Spinal cord (tissue), 10 donors: ENCODE data around the gene CEP104. TPM values are rescaled to one million over a fixed set of nuclear protein-coding genes. Genes with fewer than 3 reads are reported as not detected.

Experiments used
- DNase-seq, 6 donors: peaks; one replicate each; pipeline versions ENCODE4 v3.0.0 to v3.0.0-alpha.2; 2013 to 2015; ENCODE audit warnings: low spot score in 6 of 6, low read depth in 4 of 6
- H3K27ac ChIP-seq: one replicate; pipeline ENCODE4 v1.5.1; 2013; ENCODE audit warnings: low read depth, low read length, control low read depth
- H3K27me3 ChIP-seq: one replicate; pipeline ENCODE4 v1.6.1; 2013; ENCODE audit warnings: low read length; ENCODE audit not compliant: control insufficient read depth, insufficient read depth
- H3K36me3 ChIP-seq: one replicate; pipeline ENCODE4 v1.6.1; 2013; ENCODE audit warnings: low read length; ENCODE audit not compliant: control insufficient read depth, insufficient read depth
- H3K4me1 ChIP-seq: one replicate; pipeline ENCODE4 v1.6.1; 2013; ENCODE audit warnings: low read length; ENCODE audit not compliant: control insufficient read depth, insufficient read depth
- H3K4me3 ChIP-seq: one replicate; pipeline ENCODE4 v1.5.1; 2013; ENCODE audit warnings: low read depth, low read length, control low read depth
- H3K9me3 ChIP-seq: one replicate; pipeline ENCODE4 v1.6.1; 2013; ENCODE audit warnings: low read length; ENCODE audit not compliant: control insufficient read depth, insufficient read depth
- WGBS: methylation state at CpG from one replicate; pipeline ENCODE4 v1.1.5; 2013; ENCODE audit warnings: missing lambda C conversion rate; ENCODE audit not compliant: insufficient coverage; 5-methylcytosine and 5-hydroxymethylcytosine counted together
- polyA plus RNA-seq, 2 donors: library from polyadenylated mRNA; unstranded; fragments of 120-200 nt; gene quantifications; one replicate each; pipeline ENCODE4 v1.2.1, GENCODE V29; 2013; ENCODE audit not compliant: insufficient read length in 2 of 2
- total RNA-seq, 2 donors: library from RNA; depleted of rRNA in 1 of 2; stranded (reverse); fragments of 120-200 nt in 1 of 2; fragments of >200 nt in 1 of 2; gene quantifications; one replicate each; pipeline versions ENCODE4 v1.2.3 to v1.2.4, GENCODE V29; 2013 to 2014
- donor health status: healthy.

CEP104 gene
- total and polyA plus RNA-seq, 4 donors = 23.9 to 43.8 (median 34.3) TPM

DNA sequence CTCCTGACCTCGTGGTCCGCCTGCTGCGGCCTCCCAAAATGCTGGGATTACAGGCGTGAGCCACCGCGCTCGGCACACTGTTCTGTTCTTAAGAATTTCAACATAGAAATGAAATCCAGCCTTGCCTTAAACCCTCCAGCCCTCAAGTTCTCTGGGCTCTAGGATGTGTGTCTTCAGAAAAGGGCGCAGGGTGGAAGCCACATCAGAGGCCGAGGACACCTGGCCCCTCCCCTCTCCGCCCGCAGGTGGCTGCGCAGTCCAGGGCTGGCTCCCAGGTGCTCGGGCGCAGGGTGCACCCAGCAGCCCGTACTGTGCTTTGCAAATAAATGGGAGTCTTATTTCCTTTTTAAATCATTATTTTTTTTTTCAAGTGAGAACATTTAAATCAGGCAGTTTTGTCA, 45.1 kb upstream of the CEP104 start:
- no peak overlapping the region for H3K4me3 ChIP-seq
- H3K36me3 ChIP-seq = no peaks in the 10 kb centered on the region
- WGBS = 88% methylated on average over 9 of the region's 15 CpGs
- no peaks in the 10 kb centered on the region for H3K9me3 ChIP-seq
- H3K27ac ChIP-seq = no peak overlapping the region
- no peaks in the 10 kb centered on the region for H3K27me3 ChIP-seq
- no peak for DNase-seq
- H3K4me1 ChIP-seq = peaks cover 26% of the 10 kb centered on the region

DNA sequence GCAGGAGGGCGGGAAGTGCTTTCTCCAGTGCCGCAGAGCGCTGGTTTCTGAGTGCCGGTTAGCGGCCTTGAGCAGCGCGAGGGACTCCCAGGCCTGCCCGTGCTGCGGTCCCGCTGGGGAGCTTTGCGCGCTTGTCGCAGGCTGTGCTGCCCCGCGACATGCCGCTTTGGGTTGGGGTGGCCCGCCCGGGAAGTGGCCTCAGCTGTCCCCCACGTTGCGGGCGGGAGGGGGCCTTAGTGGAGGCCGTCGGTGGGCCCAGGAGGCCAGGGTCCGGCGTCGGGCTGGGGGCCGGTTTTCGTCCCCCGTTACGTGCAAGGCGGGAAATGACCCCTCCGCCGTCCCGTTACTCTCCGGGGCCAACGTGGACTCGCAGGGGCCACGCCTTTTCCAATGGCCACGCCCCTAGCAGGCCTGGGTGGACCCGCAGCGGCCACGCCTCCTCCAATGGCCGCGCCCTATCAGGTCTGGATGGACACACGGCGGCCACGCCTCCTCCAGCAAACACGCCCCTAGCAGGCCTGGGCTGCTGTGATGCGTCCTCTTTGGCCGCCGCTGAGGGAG, 44.0 kb upstream of the CEP104 start:
- Histone ChIP-seq H3K9me3 (no peaks in the 10 kb centered on the region), H3K36me3 (no peaks in the 10 kb centered on the region), H3K4me3 (peak overlapping the region; percentile 81), H3K27ac (peak overlapping the region; percentile 96), H3K27me3 (no peaks in the 10 kb centered on the region), H3K4me1 (peaks cover 26% of the 10 kb centered on the region)
- peak; percentile 75 to 97 (median 88) for DNase-seq
- WGBS = under 1% methylated on average over 47 of the region's 51 CpGs

DNA sequence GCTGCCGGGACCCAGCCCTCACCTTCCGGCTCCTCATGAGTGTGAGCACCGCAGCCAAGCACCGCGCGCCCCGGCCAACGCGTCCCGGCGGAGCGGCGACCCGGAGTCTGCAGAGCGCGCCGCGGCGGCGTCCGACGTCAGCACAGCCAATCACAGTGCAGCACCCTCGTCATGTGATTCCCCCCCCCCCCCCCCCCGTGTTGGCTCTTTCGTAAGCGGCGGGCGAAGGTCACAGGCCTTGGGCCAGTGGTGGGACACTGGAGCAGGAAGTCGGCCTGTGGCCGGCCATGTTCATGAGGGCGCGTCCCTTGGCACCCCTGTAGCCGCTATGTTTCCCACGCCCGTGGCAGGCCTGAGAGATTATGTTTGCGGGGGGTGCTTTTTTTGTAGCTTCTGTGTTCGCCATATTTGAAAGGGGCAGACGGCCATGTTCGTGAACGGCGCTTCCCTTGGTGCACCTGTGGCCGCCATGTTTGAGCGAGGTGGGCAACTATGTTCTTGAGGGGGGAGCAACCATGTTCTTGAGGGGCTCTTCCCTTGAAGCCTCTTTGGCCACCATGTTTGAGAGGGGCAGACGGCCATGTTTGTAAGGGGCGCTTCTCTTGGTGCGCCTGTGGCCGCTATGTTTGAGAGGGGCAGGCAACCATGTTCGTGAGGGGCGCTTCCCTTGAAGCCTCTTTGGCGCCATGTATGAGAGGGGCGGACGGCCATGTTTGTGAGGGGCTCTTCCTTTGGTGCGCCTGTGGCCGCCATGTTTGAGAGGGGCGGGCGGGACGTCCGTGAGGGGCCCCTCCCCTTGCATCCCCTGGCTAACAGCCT, 43.3 kb upstream of the CEP104 start, which contains the start of gene C1orf174:
Gene C1orf174, minus strand, starts transcription at position 123 of the 819 bp plus-strand sequence. Its CDS starts 86 bp downstream, at position 37.
- peak within 1 kb of the TSS; percentile 81 for H3K4me3 ChIP-seq
- WGBS = under 1% methylated on average over 47 of the region's 58 CpGs

DNA sequence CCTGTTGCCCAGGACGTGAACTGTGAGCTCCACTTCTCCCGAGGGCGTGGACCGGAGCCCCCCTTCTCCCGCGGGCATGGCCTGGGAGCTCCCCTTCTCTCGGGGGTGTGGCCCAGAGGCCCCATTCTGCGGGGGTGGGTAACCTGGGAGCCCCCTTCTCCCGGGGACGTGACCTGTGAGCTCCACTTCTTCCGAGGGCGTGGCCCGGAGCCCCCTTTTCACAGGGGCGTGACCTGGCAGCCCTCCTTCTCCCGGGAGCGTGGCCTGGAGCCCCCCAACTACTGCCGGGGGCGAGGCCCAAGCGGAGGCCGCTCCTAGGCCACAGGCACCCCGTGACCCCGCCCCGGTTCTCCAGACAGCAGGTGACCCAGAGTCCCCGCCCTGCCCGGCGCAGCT, 42.7 kb upstream of the CEP104 start:
- peak overlapping the region; percentile 81 for H3K4me3 ChIP-seq
- H3K9me3 ChIP-seq = no peaks in the 10 kb centered on the region
- 0% methylated on average over 26 of the region's 26 CpGs for WGBS
- no peaks in the 10 kb centered on the region for H3K27me3 ChIP-seq
- H3K4me1 ChIP-seq = peaks cover 26% of the 10 kb centered on the region
- DNase-seq = no peak
- H3K27ac ChIP-seq = peak overlapping the region; percentile 96
- peaks cover 6% of the 10 kb centered on the region for H3K36me3 ChIP-seq

More for the DNA sequence above, 43.3 kb upstream of the CEP104 start, which contains the start of gene C1orf174:
- peaks cover 26% of the 10 kb centered on the region for H3K4me1 ChIP-seq
- H3K36me3 ChIP-seq = peaks cover under 1% of the 10 kb centered on the region
- H3K27me3 ChIP-seq = no peaks in the 10 kb centered on the region
- H3K9me3 ChIP-seq = no peaks in the 10 kb centered on the region
- H3K27ac ChIP-seq = peak within 1 kb of the TSS; percentile 96
- DNase-seq = peak; percentile 96 to 100 (median 99)

DNA sequence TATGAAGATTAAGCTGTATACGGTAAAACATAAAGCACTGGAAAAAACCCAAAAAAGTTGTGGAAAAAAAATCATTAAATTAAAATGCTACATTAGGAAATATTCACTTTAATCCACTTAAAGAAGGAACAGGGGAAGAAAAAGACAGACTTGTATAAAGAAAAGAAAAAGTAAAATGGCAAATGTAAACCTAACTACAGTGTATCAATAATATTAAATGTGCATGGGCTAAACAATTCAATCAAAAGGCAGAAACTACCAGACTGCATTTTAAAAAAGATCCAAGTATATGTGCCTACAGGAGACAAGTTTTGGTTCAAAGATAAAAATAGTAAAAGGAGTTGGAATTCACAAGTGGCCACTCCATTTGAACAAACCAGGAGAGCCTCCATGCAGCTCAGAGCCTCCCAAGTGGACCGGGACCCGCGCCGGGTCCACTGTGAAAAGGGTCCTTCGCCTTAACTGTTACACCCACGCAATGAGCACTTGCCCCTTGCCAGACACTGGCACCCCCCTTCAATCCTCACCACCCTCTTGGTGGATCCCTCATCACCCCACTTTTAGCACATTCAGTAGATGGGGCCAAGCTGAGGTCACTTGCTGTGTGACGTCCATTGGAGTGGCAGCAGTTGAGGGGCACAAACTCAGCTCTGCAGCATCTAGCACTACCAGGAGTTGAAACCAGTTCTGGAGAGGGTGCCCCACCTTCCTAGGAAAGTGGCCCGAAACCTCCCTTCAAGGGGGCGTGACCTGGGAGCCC, 42.2 kb upstream of the CEP104 start:
- Histone ChIP-seq H3K9me3 (no peaks in the 10 kb centered on the region), H3K27ac (peak overlapping the region; percentile 96), H3K4me3 (peak overlapping the region; percentile 81), H3K27me3 (no peaks in the 10 kb centered on the region), H3K4me1 (peaks cover 26% of the 10 kb centered on the region), H3K36me3 (peaks cover 11% of the 10 kb centered on the region)
- 20% methylated on average over 9 of the region's 10 CpGs for WGBS
- no peak for DNase-seq

DNA sequence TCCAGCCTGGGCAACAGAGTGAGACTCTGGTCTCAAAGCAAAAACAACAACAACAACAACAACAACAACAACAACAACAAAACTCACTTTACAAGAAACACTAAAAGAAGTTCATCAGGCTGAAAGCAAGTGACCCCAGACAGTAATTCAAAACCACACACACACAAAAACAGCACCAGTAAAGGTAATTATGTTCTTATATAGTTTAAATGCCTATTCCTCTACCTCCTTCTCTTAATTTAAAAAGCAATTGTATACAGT, 41.4 kb upstream of the CEP104 start:
- H3K4me1 ChIP-seq = peaks cover 22% of the 10 kb centered on the region
- DNase-seq = no peak
- H3K4me3 ChIP-seq = no peak overlapping the region

DNA sequence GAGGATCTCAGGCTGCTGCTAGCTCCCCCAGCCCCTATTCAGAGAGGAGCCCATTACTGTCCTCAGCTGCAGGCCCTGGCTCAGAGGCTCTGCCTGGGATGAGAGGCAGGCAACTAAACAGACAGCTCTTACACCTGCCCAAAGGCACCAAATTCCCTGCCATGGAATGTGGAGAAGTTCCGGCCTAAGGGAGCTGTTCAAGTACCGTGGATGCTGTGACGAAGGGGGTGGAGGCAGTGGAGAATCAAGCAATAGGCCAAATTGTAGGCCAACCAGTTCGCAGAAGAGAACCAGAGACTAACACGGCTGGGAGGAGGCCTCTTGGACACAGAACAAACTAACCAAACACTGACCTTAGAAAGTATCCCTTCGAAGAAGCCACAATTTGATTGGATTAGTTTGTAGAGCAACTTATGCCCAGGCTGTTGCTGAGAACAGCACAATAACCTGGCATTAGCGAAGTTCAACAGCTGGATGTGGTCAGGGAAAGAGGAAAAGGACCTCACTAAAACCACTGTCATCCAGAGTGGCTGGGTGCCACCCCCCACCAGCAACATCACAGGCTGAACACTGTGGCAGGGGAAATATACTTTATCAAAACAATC, 39.5 kb upstream of the CEP104 start:
- no peak overlapping the region for H3K4me3 ChIP-seq
- WGBS = no CpG with 5 or more reads among the region's 7 CpGs
- H3K4me1 ChIP-seq = peaks cover 14% of the 10 kb centered on the region
- DNase-seq = no peak
- H3K27me3 ChIP-seq = no peaks in the 10 kb centered on the region
- H3K36me3 ChIP-seq = peaks cover 19% of the 10 kb centered on the region
- H3K9me3 ChIP-seq = no peaks in the 10 kb centered on the region
- no peak overlapping the region for H3K27ac ChIP-seq

More for the DNA sequence above, 41.4 kb upstream of the CEP104 start:
- Histone ChIP-seq H3K27me3 (no peaks in the 10 kb centered on the region), H3K36me3 (peaks cover 13% of the 10 kb centered on the region), H3K27ac (no peak overlapping the region), H3K9me3 (no peaks in the 10 kb centered on the region)

DNA sequence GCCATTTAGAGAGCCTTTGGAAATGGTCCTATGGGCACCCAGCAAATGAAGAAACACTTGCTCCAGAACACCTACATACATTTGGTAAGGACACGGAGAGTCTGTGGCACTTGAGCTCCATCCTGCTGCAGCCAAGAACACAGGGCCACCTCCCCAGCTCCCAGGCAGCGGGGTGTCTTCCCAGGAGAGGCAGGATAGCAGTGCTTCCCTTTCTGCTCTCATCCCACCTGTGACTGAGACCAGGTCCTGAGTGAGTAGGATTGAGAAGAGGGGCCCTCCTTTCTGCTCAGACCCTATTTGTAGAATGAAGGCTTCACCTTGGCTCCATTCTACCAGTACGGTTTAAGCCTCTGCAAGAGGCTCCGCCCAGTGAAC, 38.9 kb upstream of the CEP104 start:
- H3K36me3 ChIP-seq = peaks cover 21% of the 10 kb centered on the region
- no peak overlapping the region for H3K27ac ChIP-seq
- H3K4me3 ChIP-seq = no peak overlapping the region
- WGBS = 100% methylated on average over 2 of the region's 4 CpGs
- peaks cover 8% of the 10 kb centered on the region for H3K4me1 ChIP-seq
- H3K27me3 ChIP-seq = no peaks in the 10 kb centered on the region
- no peak for DNase-seq
- H3K9me3 ChIP-seq = no peaks in the 10 kb centered on the region

DNA sequence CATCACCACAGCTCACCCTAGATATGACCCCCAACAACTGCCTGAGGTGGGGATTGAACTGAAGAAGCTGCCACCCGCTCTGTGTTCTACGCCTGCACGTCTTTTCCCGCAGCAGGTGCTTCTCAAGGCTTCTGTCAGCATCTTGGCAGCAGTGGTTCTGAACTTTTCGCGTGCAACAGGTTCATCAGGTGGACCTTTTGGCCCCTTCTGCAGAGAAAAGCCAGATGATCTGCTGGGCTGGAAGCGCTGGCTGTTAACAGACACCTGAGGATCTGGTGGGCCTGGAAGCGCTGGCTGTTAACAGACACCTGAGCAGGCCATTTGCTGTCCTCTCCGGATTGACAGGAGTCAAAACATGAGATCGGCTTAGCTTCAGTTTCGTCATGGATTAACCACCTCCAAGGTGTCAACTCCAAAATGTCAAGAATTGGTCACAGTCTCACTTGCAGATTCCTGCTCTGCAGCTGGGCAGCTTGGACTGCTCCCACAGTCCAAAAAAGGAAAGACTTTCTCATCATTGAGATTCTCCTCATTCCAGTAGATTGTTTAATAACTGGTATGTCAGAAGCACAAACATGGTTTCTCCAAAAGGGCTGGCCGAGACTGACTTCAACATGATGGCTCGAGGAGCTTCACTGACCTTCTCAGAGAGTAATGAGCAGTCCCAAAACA, 38.4 kb upstream of the CEP104 start:
- WGBS = 98% methylated on average over 13 of the region's 13 CpGs
- H3K4me3 ChIP-seq = no peak overlapping the region
- no peaks in the 10 kb centered on the region for H3K27me3 ChIP-seq
- H3K36me3 ChIP-seq = peaks cover 25% of the 10 kb centered on the region
- no peak for DNase-seq
- peaks cover 7% of the 10 kb centered on the region for H3K4me1 ChIP-seq
- H3K9me3 ChIP-seq = no peaks in the 10 kb centered on the region
- H3K27ac ChIP-seq = no peak overlapping the region
